H1 (cell line): Measurements from ENCODE around the gene MYO1A. TPM values are rescaled to one million over a fixed set of nuclear protein-coding genes. Genes with fewer than 3 reads are reported as not detected.

Experiments used
- CTCF ChIA-PET: fragments of 300-600 bp; sonication (Branson Sonifier 250); formaldehyde crosslinking; loops from one replicate; lab custom pipeline; 2021; ENCODE audit not compliant: partially characterized antibody; lab: Charles Lee
- POLR2A ChIA-PET: fragments of 300-600 bp; sonication (Branson Sonifier 250); formaldehyde crosslinking; loops from one replicate; lab custom pipeline; 2021; ENCODE audit warnings: inconsistent platforms; ENCODE audit not compliant: partially characterized antibody; lab: Charles Lee
- DNase-seq, 2 experiments: peaks; one replicate each; pipeline versions ENCODE4 v3.0.0 to v3.0.0-alpha.2; 2010 to 2022; ENCODE audit warnings: low spot score in 2 of 2, low read depth in 1 of 2, mixed read lengths in 1 of 2
- FAIRE-seq: peaks from 2 replicates; lab custom pipeline; 2011; peaks lifted over from hg19 to GRCh38; lab: Jason Lieb, UNC
- H2AFZ ChIP-seq: 2 replicates; pipeline ENCODE4 v1.8.1; 2012; ENCODE audit warnings: low read length, inconsistent platforms
- H2AK5ac ChIP-seq: 2 replicates; pipeline ENCODE4 v1.6.1; 2013; ENCODE audit warnings: low read depth, low read length
- H2BK120ac ChIP-seq: replicated peaks from 2 replicates; pipeline ENCODE3; 2013; ENCODE audit warnings: low read depth, low read length, inconsistent platforms
- H2BK12ac ChIP-seq: 2 replicates; pipeline ENCODE4 v1.6.1; 2013; ENCODE audit warnings: low read depth, low read length
- H2BK15ac ChIP-seq: 2 replicates; pipeline ENCODE4 v1.6.1; 2013; ENCODE audit warnings: low read length
- H2BK20ac ChIP-seq: 2 replicates; pipeline ENCODE4 v1.6.1; 2013; ENCODE audit warnings: low read length
- H2BK5ac ChIP-seq: 2 replicates; pipeline ENCODE4 v1.6.1; 2013; ENCODE audit warnings: low read depth, low read length
- H3K14ac ChIP-seq: 2 replicates; pipeline ENCODE4 v1.6.1; 2013; ENCODE audit warnings: inconsistent platforms; ENCODE audit not compliant: insufficient read length
- H3K18ac ChIP-seq: 2 replicates; pipeline ENCODE4 v1.6.1; 2013; ENCODE audit warnings: low read length; ENCODE audit errors: extremely low read depth
- H3K23ac ChIP-seq: 2 replicates; pipeline ENCODE4 v1.6.1; 2013; ENCODE audit warnings: inconsistent platforms; ENCODE audit not compliant: insufficient read length
- H3K23me2 ChIP-seq: 2 replicates; pipeline ENCODE4 v1.6.1; 2013; ENCODE audit warnings: low read depth, low read length
- H3K27ac ChIP-seq: 2 replicates; pipeline ENCODE4 v1.6.1; 2011; ENCODE audit warnings: low read depth, low read length, inconsistent platforms
- H3K27me3 ChIP-seq, 4 experiments: replicated peaks in 1 of 4; 1 replicate in 1 of 4; 2 replicates in 3 of 4; pipeline versions ENCODE4 v1.6.1 to v1.8.1; 2011 to 2013; ENCODE audit warnings: low read length in 3 of 4, mild to moderate bottlenecking in 3 of 4, inconsistent platforms in 2 of 4, mixed read lengths in 2 of 4, moderate library complexity in 1 of 4; ENCODE audit not compliant: control insufficient read depth in 3 of 4, insufficient read depth in 3 of 4; ENCODE audit errors: extremely low read depth in 1 of 4
- H3K36me3 ChIP-seq, 4 experiments: 2 replicates each; pipeline versions ENCODE4 v1.6.1 to v1.8.1; 2011 to 2013; ENCODE audit warnings: mild to moderate bottlenecking in 4 of 4, low read length in 3 of 4, moderate library complexity in 2 of 4, control low read depth in 1 of 4, inconsistent platforms in 1 of 4; ENCODE audit not compliant: insufficient read depth in 4 of 4, control insufficient read depth in 2 of 4
- H3K4ac ChIP-seq: replicated peaks from 2 replicates; pipeline ENCODE3; 2013; ENCODE audit warnings: low read length, low read depth, mixed read lengths, inconsistent platforms; ENCODE audit not compliant: insufficient read length
- H3K4me1 ChIP-seq, 4 experiments: replicated peaks in 1 of 4; 1 replicate in 1 of 4; 2 replicates in 3 of 4; pipeline versions ENCODE4 v1.6.1 to v1.8.1; 2011 to 2013; ENCODE audit warnings: low read length in 3 of 4, inconsistent platforms in 2 of 4, mixed read lengths in 1 of 4; ENCODE audit not compliant: insufficient read depth in 4 of 4, control insufficient read depth in 3 of 4
- H3K4me2 ChIP-seq, 2 experiments: 2 replicates each; pipeline versions ENCODE4 v1.6.1 to v1.8.1; 2011 to 2013; ENCODE audit warnings: low read depth in 2 of 2, low read length in 2 of 2, control low read depth in 1 of 2, inconsistent platforms in 1 of 2, mild to moderate bottlenecking in 1 of 2; ENCODE audit not compliant: insufficient read depth in 1 of 2
- H3K4me3 ChIP-seq, 4 experiments: fragments of 200-600, 300-600 bp in 1 of 4; sonication (generic), shearing (Covaris generic), sonication (Bioruptor Twin) in 1 of 4; 2 replicates each; pipeline versions ENCODE4 v1.5.1 to v1.8.1; 2011 to 2016; ENCODE audit warnings: low read length in 4 of 4, low read depth in 3 of 4, control low read depth in 2 of 4, inconsistent platforms in 2 of 4, mild to moderate bottlenecking in 2 of 4, mixed read lengths in 1 of 4, moderate library complexity in 1 of 4; ENCODE audit not compliant: insufficient read depth in 2 of 4; ENCODE audit errors: extremely low read depth in 1 of 4
- H3K56ac ChIP-seq: replicated peaks from 2 replicates; pipeline ENCODE3; 2013; ENCODE audit warnings: low read depth, mild to moderate bottlenecking, mixed read lengths, low read length, inconsistent platforms; ENCODE audit not compliant: insufficient read length
- H3K79me1 ChIP-seq: 2 replicates; pipeline ENCODE4 v1.6.1; 2013; ENCODE audit warnings: low read depth, low read length, control low read depth
- H3K79me2 ChIP-seq, 2 experiments: 2 replicates each; pipeline versions ENCODE4 v1.6.1 to v1.8.1; 2012 to 2013; ENCODE audit warnings: low read length in 2 of 2, mild to moderate bottlenecking in 2 of 2, inconsistent platforms in 1 of 2; ENCODE audit not compliant: insufficient read depth in 2 of 2, control insufficient read depth in 1 of 2
- H3K9ac ChIP-seq, 4 experiments: replicated peaks in 1 of 4; 1 replicate in 1 of 4; 2 replicates in 3 of 4; pipeline versions ENCODE4 v1.6.1 to v1.8.1; 2011 to 2013; ENCODE audit warnings: low read depth in 3 of 4, low read length in 3 of 4, control low read depth in 2 of 4, mild to moderate bottlenecking in 2 of 4, moderate library complexity in 2 of 4, inconsistent platforms in 1 of 4; ENCODE audit errors: extremely low read depth in 1 of 4
- H3K9me3 ChIP-seq, 2 experiments: 2 replicates each; pipeline versions ENCODE4 v1.6.1 to v1.8.1; 2012 to 2013; ENCODE audit warnings: mild to moderate bottlenecking in 2 of 2, moderate library complexity in 2 of 2, control low read depth in 1 of 2, inconsistent platforms in 1 of 2, low read depth in 1 of 2, low read length in 1 of 2, mixed read lengths in 1 of 2; ENCODE audit not compliant: insufficient read depth in 2 of 2
- H4K20me1 ChIP-seq, 2 experiments: replicated peaks in 1 of 2; 2 replicates each; pipeline versions ENCODE3 to v1.8.1; 2011 to 2013; ENCODE audit warnings: inconsistent platforms in 2 of 2, low read length in 2 of 2, mild to moderate bottlenecking in 1 of 2; ENCODE audit not compliant: insufficient read depth in 2 of 2, control insufficient read depth in 1 of 2
- H4K5ac ChIP-seq: 2 replicates; pipeline ENCODE4 v1.6.1; 2013; ENCODE audit warnings: low read length, low read depth, mixed read lengths, inconsistent platforms; ENCODE audit not compliant: insufficient read length
- H4K8ac ChIP-seq: 2 replicates; pipeline ENCODE4 v1.8.0; 2013; ENCODE audit warnings: mild to moderate bottlenecking, moderate library complexity, low read length, inconsistent platforms; ENCODE audit not compliant: insufficient read depth; ENCODE audit errors: extremely low read depth
- H4K91ac ChIP-seq: replicated peaks from 2 replicates; pipeline ENCODE3; 2013; ENCODE audit warnings: low read length, mixed read lengths, inconsistent platforms; ENCODE audit not compliant: insufficient read length
- POLR2A ChIP-seq, 2 experiments: IDR thresholded peaks; 1 replicate in 1 of 2; 2 replicates in 1 of 2; pipeline ENCODE4 v1.6.1; 2011; ENCODE audit warnings: low read depth in 2 of 2, low read length in 2 of 2, mild to moderate bottlenecking in 2 of 2; ENCODE audit errors: control extremely low read depth in 1 of 2
- ZNF274 ChIP-seq: IDR thresholded peaks from 2 replicates; pipeline ENCODE4 v1.7.0; 2012; ENCODE audit warnings: low read length, borderline replicate concordance; ENCODE audit errors: extremely low read depth
- WGBS, 2 experiments: shearing (Covaris generic) in 1 of 2; methylation state at CpG; one replicate each; pipeline versions ENCODE4 v1.1.6 to v1.1.7; 2013 to 2015; ENCODE audit warnings: low lambda C conversion rate in 2 of 2, mixed read lengths in 2 of 2, inconsistent platforms in 1 of 2, low coverage in 1 of 2, missing lambda C conversion rate in 1 of 2; ENCODE audit not compliant: insufficient replicate concordance in 2 of 2, insufficient coverage in 1 of 2, insufficient read length in 1 of 2; ENCODE audit errors: extremely low coverage in 1 of 2, missing lambda C conversion rate in 1 of 2; 5-methylcytosine and 5-hydroxymethylcytosine counted together
- polyA plus RNA-seq, 7 experiments: library from polyadenylated mRNA; depleted of rRNA in 3 of 7; stranded (reverse) in 5 of 7; unstranded in 2 of 7; fragments of >200 nt in 5 of 7; fragments of 200-250 nt in 2 of 7; gene quantifications; 1 replicate in 5 of 7; 2 replicates in 1 of 7; 4 replicates in 1 of 7; pipeline versions ENCODE4 v1.2.1 to v1.2.3, GENCODE V29; 2011 to 2013; ENCODE audit warnings: missing spikeins in 2 of 7, mixed read lengths in 2 of 7
- total RNA-seq: library from RNA; stranded (reverse); fragmentation: NEBNext Ultra II Directional; extraction: Animal tissue kit (Norgen Biotek cat#: 25700); gene quantifications from 2 replicates; pipeline ENCODE4 v1.2.1, GENCODE V29; 2021

MYO1A gene
- total and polyA plus RNA-seq, 2 of the 8 experiments (the other 6 are each of a cell fraction or from before 2014, with no cell fraction given), result 0.54 to 0.77 TPM

GRCh38 chr12:57092529-57092862 lies 42.6 kb upstream of the MYO1A start:
- no peak overlapping the region for H2BK20ac ChIP-seq
- CTCF ChIA-PET, result interaction anchor here (0.8 to 14.0 kb wide), 24 partner anchors 9 to 147 kb away, joined by 3 to 325 read pairs (median 6); partner anchors contain the start of genes MYO1A, NEMP1, STAT6 and TAC3
- H3K4ac ChIP-seq, result no peak overlapping the region
- H4K91ac ChIP-seq, result no peak overlapping the region
- no peak overlapping the region for H3K4me2 ChIP-seq
- peaks cover 0 to 18% of the 10 kb centered on the region in 2 experiments; a peak in 1 of 4 replicates for H3K79me2 ChIP-seq
- H4K5ac ChIP-seq, result no peak overlapping the region
- DNase-seq, result no peak
- peaks cover 9 to 32% (median 18%) of the 10 kb centered on the region in 4 experiments for H3K36me3 ChIP-seq
- H3K4me1 ChIP-seq, result peaks cover 0 to 32% (median 21%) of the 10 kb centered on the region in 4 experiments; a peak in 6 of 7 replicates
- no peak overlapping the region; the same call in 1 of the 2 replicates for H3K18ac ChIP-seq
- H3K14ac ChIP-seq, result no peak overlapping the region
- H2BK12ac ChIP-seq, result no peak overlapping the region
- no peak for TF ChIP-seq ZNF274
- TF ChIP-seq POLR2A (IDR thresholded peaks at IDR 0.05; ENCODE audit: control extremely low read depth in 1 of 2, low read depth in 2 of 2, low read length in 2 of 2), result 0 out of 3 replicates have a peak, but pooled peaks of 1 of the 2 experiments have one; percentile 9
- TF ChIP-seq, all 59 proteins: peak for 1
- H2BK15ac ChIP-seq, result no peak overlapping the region
- WGBS, 2 experiments, result 77% methylated on average over 5 of the region's 5 CpGs; no CpG with 5 or more reads in 1 of the 2 experiments
- no peak overlapping the region for H3K4me3 ChIP-seq
- no peak for FAIRE-seq
- H2BK120ac ChIP-seq, result no peak overlapping the region
- POLR2A ChIA-PET, result interaction anchor here (1.3 to 16.5 kb wide), 7 partner anchors 14 to 74 kb away, joined by 5 to 352 read pairs (median 10); partner anchors contain the start of genes NEMP1 and STAT6
- no peak overlapping the region for H3K9ac ChIP-seq
- no peak overlapping the region for H3K23ac ChIP-seq
- peaks cover 13% of the 10 kb centered on the region; the same call in 1 of the 2 replicates for H3K23me2 ChIP-seq
- H3K79me1 ChIP-seq, result peaks cover 4% of the 10 kb centered on the region
- H3K27me3 ChIP-seq, result no peaks in the 10 kb centered on the region
- peaks cover 4 to 11% of the 10 kb centered on the region in 2 experiments for H4K20me1 ChIP-seq
- H2AFZ ChIP-seq, result no peak overlapping the region
- no peaks in the 10 kb centered on the region for H3K9me3 ChIP-seq
- no peak overlapping the region for H2BK5ac ChIP-seq
- no peak overlapping the region for H3K27ac ChIP-seq
- no peak overlapping the region for H4K8ac ChIP-seq
- H3K56ac ChIP-seq, result no peak overlapping the region
- H2AK5ac ChIP-seq, result no peak overlapping the region
